Neural cell (in vitro differentiated cells): ENCODE data around the gene LCA5. TPM values are rescaled to one million over a fixed set of nuclear protein-coding genes. Genes with fewer than 3 reads are reported as not detected.

Source experiments
- H2AFZ ChIP-seq: fragments of 200-600, 300-800 bp; sonication (generic), shearing (Covaris generic); 2 replicates; pipeline ENCODE4 v1.6.0; 2014; ENCODE audit warnings: low read depth, mild to moderate bottlenecking, antibody characterized with exemption, low read length, moderate library complexity
- H3F3A ChIP-seq: fragments of 200-600 bp; shearing (Covaris generic); 2 replicates; pipeline ENCODE4 v1.6.1; 2016; ENCODE audit warnings: mild to moderate bottlenecking, moderate library complexity, mixed read lengths, antibody characterized with exemption, low read length; ENCODE audit not compliant: insufficient read depth, poor library complexity, severe bottlenecking
- H3K27ac ChIP-seq: fragments of 200-600, 300-800 bp; sonication (generic), shearing (Covaris generic); 2 replicates; pipeline ENCODE4 v1.5.1; 2014; ENCODE audit warnings: mild to moderate bottlenecking, low read length, moderate library complexity
- H3K27me3 ChIP-seq: fragments of 300-800, 200-600 bp; sonication (generic), shearing (Covaris generic); 2 replicates; pipeline ENCODE4 v1.6.0; 2014; ENCODE audit warnings: mild to moderate bottlenecking, low read depth, low read length, moderate library complexity; ENCODE audit not compliant: insufficient read depth
- H3K36me3 ChIP-seq: fragments of 300-800, 200-600 bp; sonication (generic), shearing (Covaris generic); 2 replicates; pipeline ENCODE4 v1.5.1; 2014; ENCODE audit warnings: mild to moderate bottlenecking, antibody characterized with exemption, low read length, moderate library complexity; ENCODE audit not compliant: insufficient read depth
- H3K4me2 ChIP-seq: fragments of 300-800, 200-600 bp; sonication (generic), shearing (Covaris generic); 2 replicates; pipeline ENCODE4 v1.6.0; 2014; ENCODE audit warnings: mild to moderate bottlenecking, low read length
- H3K4me3 ChIP-seq: fragments of 300-800, 200-600 bp; sonication (generic), shearing (Covaris generic); 2 replicates; pipeline ENCODE4 v1.5.1; 2014; ENCODE audit warnings: mild to moderate bottlenecking, low read length, moderate library complexity
- H3K79me2 ChIP-seq: fragments of 200-600 bp; shearing (Covaris generic); replicated peaks from 2 replicates; pipeline ENCODE4 v1.6.0; 2014; ENCODE audit warnings: mild to moderate bottlenecking, low read length, moderate library complexity; ENCODE audit not compliant: insufficient read depth
- H3K9ac ChIP-seq: fragments of 300-800, 200-600 bp; sonication (generic), shearing (Covaris generic); 2 replicates; pipeline ENCODE4 v1.6.1; 2016; ENCODE audit warnings: mild to moderate bottlenecking, low read length, mixed read lengths
- H3K9me2 ChIP-seq: fragments of 200-600 bp; shearing (Covaris generic); 2 replicates; pipeline ENCODE4 v1.6.1; 2016; ENCODE audit warnings: mild to moderate bottlenecking, low read length, mixed read lengths; ENCODE audit not compliant: insufficient read depth
- H3K9me3 ChIP-seq: fragments of 200-600, 300-800 bp; sonication (generic), shearing (Covaris generic); 2 replicates; pipeline ENCODE4 v1.6.1; 2016; ENCODE audit warnings: mild to moderate bottlenecking, mixed run types, low read length, moderate library complexity, mixed read lengths
- H4K20me1 ChIP-seq: fragments of 200-600 bp; shearing (Covaris generic); 2 replicates; pipeline ENCODE4 v1.6.1; 2016; ENCODE audit warnings: mild to moderate bottlenecking, mixed run types; ENCODE audit not compliant: insufficient read depth
- CTCF ChIP-seq: fragments of 450-650 bp; IDR thresholded peaks from 2 replicates; pipeline ENCODE4 v1.5.1; 2014; ENCODE audit warnings: antibody characterized with exemption, mild to moderate bottlenecking, moderate library complexity; ENCODE audit not compliant: poor library complexity, severe bottlenecking
- EP300 ChIP-seq: fragments of 450-650 bp; conservative IDR thresholded peaks from 2 replicates; pipeline ENCODE4 v1.6.1; 2014; ENCODE audit warnings: antibody characterized with exemption, mild to moderate bottlenecking, moderate library complexity; ENCODE audit not compliant: poor library complexity, severe bottlenecking
- EZH2 ChIP-seq: fragments of 200-600, 300-800 bp; shearing (Covaris generic), sonication (generic); IDR thresholded peaks from 2 replicates; pipeline ENCODE4 v1.6.1; 2014; ENCODE audit warnings: antibody characterized with exemption, low read length, borderline replicate concordance, mild to moderate bottlenecking; ENCODE audit not compliant: insufficient read depth, poor library complexity, severe bottlenecking
- MXI1 ChIP-seq: fragments of 450-650 bp; conservative IDR thresholded peaks from 2 replicates; pipeline ENCODE4 v1.6.1; 2014; ENCODE audit warnings: antibody characterized with exemption, mild to moderate bottlenecking; ENCODE audit not compliant: poor library complexity, severe bottlenecking
- POLR2AphosphoS5 ChIP-seq: IDR thresholded peaks from 2 replicates; pipeline ENCODE4 v1.6.1; 2012
- RAD21 ChIP-seq: fragments of 450-650 bp; conservative IDR thresholded peaks from 2 replicates; pipeline ENCODE4 v1.6.1; 2014; ENCODE audit warnings: antibody characterized with exemption, mild to moderate bottlenecking, moderate library complexity
- REST ChIP-seq: IDR thresholded peaks from 2 replicates; pipeline ENCODE4 v1.6.1; 2012; ENCODE audit warnings: borderline replicate concordance
- SMC3 ChIP-seq: fragments of 450-650 bp; conservative IDR thresholded peaks from 2 replicates; pipeline ENCODE4 v1.6.1; 2014; ENCODE audit warnings: antibody characterized with exemption, mild to moderate bottlenecking, moderate library complexity; ENCODE audit not compliant: poor library complexity
- TAF1 ChIP-seq: IDR thresholded peaks from 2 replicates; pipeline ENCODE4 v1.6.1; 2012; ENCODE audit warnings: low read depth
- polyA plus RNA-seq: library from polyadenylated mRNA; depleted of rRNA; stranded (reverse); fragments of >200 nt; gene quantifications from 2 replicates; pipeline ENCODE4 v1.2.3, GENCODE V29; 2014

The LCA5 gene
- polyA plus RNA-seq, 1 donor from 2014 or later: 13.2 TPM

- H3K4me2 ChIP-seq: no peak overlapping the region
- H3K27me3 ChIP-seq: no peaks in the 10 kb centered on the region
- no peak overlapping the region for H3K9ac ChIP-seq
- H2AFZ ChIP-seq: no peak overlapping the region
- H3K4me3 ChIP-seq: no peak overlapping the region
- no peaks in the 10 kb centered on the region for H4K20me1 ChIP-seq
- H3F3A ChIP-seq: no peaks in the 10 kb centered on the region
- no peaks in the 10 kb centered on the region for H3K9me2 ChIP-seq
- H3K9me3 ChIP-seq: no peaks in the 10 kb centered on the region
- TF ChIP-seq EP300 (no peak), SMC3 (no peak), EZH2 (no peak), CTCF (no peak), TAF1 (no peak), POLR2AphosphoS5 (no peak), RAD21 (no peak), REST (no peak), MXI1 (no peak)
- peaks cover 7% of the 10 kb centered on the region for H3K79me2 ChIP-seq
- H3K27ac ChIP-seq: no peak overlapping the region
- H3K36me3 ChIP-seq: no peaks in the 10 kb centered on the region
Observed at GRCh38 chr6:79525272-79526100, 11.7 kb downstream of the LCA5 start.

GRCh38 chr6:79524065-79524464 lies 13.2 kb downstream of the LCA5 start:
- Histone ChIP-seq H3K4me2 (no peak overlapping the region), H4K20me1 (no peaks in the 10 kb centered on the region), H3K9ac (no peak overlapping the region), H2AFZ (no peak overlapping the region), H3K9me3 (no peaks in the 10 kb centered on the region), H3K27ac (no peak overlapping the region), H3F3A (no peaks in the 10 kb centered on the region), H3K79me2 (peaks cover 4% of the 10 kb centered on the region), H3K9me2 (no peaks in the 10 kb centered on the region), H3K27me3 (no peaks in the 10 kb centered on the region), H3K36me3 (no peaks in the 10 kb centered on the region), H3K4me3 (no peak overlapping the region)
- TF ChIP-seq SMC3: no peak
- TF ChIP-seq EZH2: no peak
- no peak for TF ChIP-seq TAF1
- no peak for TF ChIP-seq POLR2AphosphoS5
- no peak for TF ChIP-seq EP300
- TF ChIP-seq RAD21: no peak
- no peak for TF ChIP-seq CTCF
- no peak for TF ChIP-seq REST
- no peak for TF ChIP-seq MXI1
